ENCODE measurements around the gene PHACTR1. TPM values are rescaled to one million over a fixed set of nuclear protein-coding genes. Genes with fewer than 3 reads are reported as not detected.

PHACTR1 gene
- polyA plus RNA-seq, 1 of the 3 experiments (the other 2 are of a cell fraction) = 0.12 TPM

DNA sequence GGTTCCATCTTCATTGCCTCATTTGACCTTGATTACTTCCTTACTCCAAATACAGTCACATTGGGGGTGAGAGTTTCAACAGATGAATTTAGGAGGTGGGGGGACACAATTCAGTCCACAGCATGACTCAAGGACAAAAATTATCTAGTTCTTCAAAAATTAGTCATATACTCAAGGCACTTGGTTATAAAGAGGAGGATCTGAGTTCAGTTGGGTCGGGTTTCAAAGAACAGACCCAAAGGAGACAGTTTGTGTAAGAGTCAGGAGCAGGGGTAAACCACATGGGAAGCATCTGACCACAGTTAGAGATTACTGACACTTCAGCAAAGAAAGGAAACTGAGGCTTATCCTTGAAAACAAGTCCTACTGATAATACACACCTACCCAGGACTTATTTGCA, 473.8 kb downstream of the PHACTR1 start (continued):
- no peak for TF ChIP-seq MEF2A (IDR thresholded peaks at IDR 0.05; ENCODE audit: borderline replicate concordance, low read depth)
- no peak for TF ChIP-seq EZH2phosphoT487 (IDR thresholded peaks at IDR 0.05; ENCODE audit: borderline replicate concordance, low read depth)
- TF ChIP-seq GABPA (IDR thresholded peaks at IDR 0.05; ENCODE audit: low read depth) = no peak
- no peak for TF ChIP-seq RFX5 (IDR thresholded peaks at IDR 0.05; ENCODE audit: low read length)
- no peak for TF ChIP-seq ELF1 (IDR thresholded peaks at IDR 0.05)

GRCh38 chr6:13191461-13191860, 474.9 kb downstream of the PHACTR1 start:
- TF ChIP-seq, protein P1, sequence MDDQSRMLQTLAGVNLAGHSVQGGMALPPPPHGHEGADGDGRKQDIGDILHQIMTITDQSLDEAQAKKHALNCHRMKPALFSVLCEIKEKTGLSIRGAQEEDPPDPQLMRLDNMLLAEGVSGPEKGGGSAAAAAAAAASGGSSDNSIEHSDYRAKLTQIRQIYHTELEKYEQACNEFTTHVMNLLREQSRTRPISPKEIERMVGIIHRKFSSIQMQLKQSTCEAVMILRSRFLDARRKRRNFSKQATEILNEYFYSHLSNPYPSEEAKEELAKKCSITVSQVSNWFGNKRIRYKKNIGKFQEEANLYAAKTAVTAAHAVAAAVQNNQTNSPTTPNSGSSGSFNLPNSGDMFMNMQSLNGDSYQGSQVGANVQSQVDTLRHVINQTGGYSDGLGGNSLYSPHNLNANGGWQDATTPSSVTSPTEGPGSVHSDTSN (IDR thresholded peaks at IDR 0.05) = no peak
- no peak for TF ChIP-seq EZH2phosphoT487 (IDR thresholded peaks at IDR 0.05; ENCODE audit: borderline replicate concordance, low read depth)
- no peak for TF ChIP-seq CHD2 (IDR thresholded peaks at IDR 0.05; ENCODE audit: low read length, partially characterized antibody)
- no peak overlapping the region for H3K9ac ChIP-seq
- H3K9me2 ChIP-seq = no peaks in the 10 kb centered on the region
- no peaks in the 10 kb centered on the region for H3F3A ChIP-seq (replicated peaks; ENCODE audit: insufficient read depth)
- no peaks in the 10 kb centered on the region for H3K79me2 ChIP-seq (ENCODE audit: insufficient read depth)
- H3K27me3 ChIP-seq (ENCODE audit: insufficient read depth) = no peaks in the 10 kb centered on the region
- ChIA-PET CTCF (no interaction called here), POLR2A (interaction anchor here (0.6 kb wide), 1 partner anchor 695 kb away, joined by 5 read pairs; no protein-coding TSS in a partner anchor)
- H4K20me1 ChIP-seq (ENCODE audit: insufficient read depth) = no peaks in the 10 kb centered on the region
- no peaks in the 10 kb centered on the region for H3K9me3 ChIP-seq
- no peak overlapping the region for H2AFZ ChIP-seq (ENCODE audit: low read depth)
- no peak overlapping the region for H3K27ac ChIP-seq (ENCODE audit: low read depth in 2 of 2, low read length in 1 of 2)
- no peaks in the 10 kb centered on the region for H3K36me3 ChIP-seq (replicated peaks in 1 of 2; ENCODE audit: control insufficient read depth in 1 of 2, insufficient read depth in 2 of 2, low read length in 1 of 2)
- H3K4me1 ChIP-seq (ENCODE audit: control insufficient read depth in 1 of 2, insufficient read depth in 2 of 2, low read depth in 1 of 2, low read length in 1 of 2) = peaks cover 0 to 4% of the 10 kb centered on the region in 2 experiments; a peak in 1 of 4 replicates
- WGBS (ENCODE audit: low lambda C conversion rate) = 14% methylated on average over 1 of the region's 1 CpG
- H3K4me2 ChIP-seq = no peak overlapping the region
- H3K4me3 ChIP-seq (ENCODE audit: low read depth in 2 of 2, low read length in 1 of 2) = no peak overlapping the region
- no peak for DNase-seq

- H2AFZ ChIP-seq (ENCODE audit: low read depth) = no peak overlapping the region
- H3K9me3 ChIP-seq = no peaks in the 10 kb centered on the region
- H3K4me3 ChIP-seq (ENCODE audit: low read depth in 2 of 2, low read length in 1 of 2) = no peak overlapping the region
- H3K4me2 ChIP-seq = no peak overlapping the region
- POLR2A ChIA-PET = no interaction called here
- no peak overlapping the region for H3K9ac ChIP-seq
- H3K27me3 ChIP-seq (ENCODE audit: insufficient read depth) = no peaks in the 10 kb centered on the region
- CTCF ChIA-PET = interaction anchor here (0.7 to 1.0 kb wide), 3 partner anchors 8 to 25 kb away, joined by 4 to 5 read pairs (median 4); no protein-coding TSS in a partner anchor
- H3K4me1 ChIP-seq (ENCODE audit: control insufficient read depth in 1 of 2, insufficient read depth in 2 of 2, low read depth in 1 of 2, low read length in 1 of 2) = peaks cover 0 to 11% of the 10 kb centered on the region in 2 experiments; a peak in 1 of 4 replicates
- peak; percentile 50 for DNase-seq
- TF ChIP-seq MEF2A (IDR thresholded peaks at IDR 0.05; ENCODE audit: borderline replicate concordance, low read depth) (no peak), CHD2 (IDR thresholded peaks at IDR 0.05; ENCODE audit: low read length, partially characterized antibody) (no peak), FOXJ3 (CRISPR knock-in tag; IDR thresholded peaks at IDR 0.05) (no peak), POLR2AphosphoS5 (IDR thresholded peaks at IDR 0.05; ENCODE audit: low read depth, low read length) (no peak), SMC3 (IDR thresholded peaks at IDR 0.05; ENCODE audit: low read depth, low read length) (peak; percentile 39), RAD21 (IDR thresholded peaks at IDR 0.05; ENCODE audit: low read length) (peak; percentile 57), CTCF (IDR thresholded peaks at IDR 0.05) (peak; percentile 62)
- H3F3A ChIP-seq (replicated peaks; ENCODE audit: insufficient read depth) = no peaks in the 10 kb centered on the region
- H3K9me2 ChIP-seq = no peaks in the 10 kb centered on the region
- no peaks in the 10 kb centered on the region for H3K79me2 ChIP-seq (ENCODE audit: insufficient read depth)
- no peaks in the 10 kb centered on the region for H3K36me3 ChIP-seq (replicated peaks in 1 of 2; ENCODE audit: control insufficient read depth in 1 of 2, insufficient read depth in 2 of 2, low read length in 1 of 2)
- no peaks in the 10 kb centered on the region for H4K20me1 ChIP-seq (ENCODE audit: insufficient read depth)
- no peak overlapping the region for H3K27ac ChIP-seq (ENCODE audit: low read depth in 2 of 2, low read length in 1 of 2)
- 68% methylated on average over 6 of the region's 6 CpGs for WGBS (ENCODE audit: low lambda C conversion rate)
These were observed 478.3 kb downstream of the PHACTR1 start for GRCh38 chr6:13194852-13195251.

Data from SK-N-SH (cell line).